Measurements from ENCODE around the gene SMOC1. TPM values are rescaled to one million over a fixed set of nuclear protein-coding genes. Genes with fewer than 3 reads are reported as not detected.

SMOC1 gene
- polyA plus RNA-seq, 3 donors = not detected

DNA sequence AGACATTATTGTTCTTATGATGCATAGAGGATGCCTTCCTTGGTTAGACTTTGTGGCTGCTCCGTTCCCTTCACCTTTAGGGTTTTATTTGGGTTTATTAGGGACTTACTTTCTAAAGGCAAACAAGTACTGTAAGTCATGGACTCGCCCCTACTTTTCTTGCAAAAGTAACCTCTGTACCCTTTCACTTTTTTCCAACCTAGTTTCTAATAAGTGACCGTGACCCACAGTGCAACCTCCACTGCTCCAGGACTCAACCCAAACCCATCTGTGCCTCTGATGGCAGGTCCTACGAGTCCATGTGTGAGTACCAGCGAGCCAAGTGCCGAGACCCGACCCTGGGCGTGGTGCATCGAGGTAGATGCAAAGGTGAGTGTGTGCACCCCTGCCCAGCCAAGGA, 72.7 kb downstream of the SMOC1 start:
- no peaks in the 10 kb centered on the region for H3K4me1 ChIP-seq (ENCODE audit: control insufficient read depth in 1 of 2, insufficient read depth in 2 of 2, low read length in 2 of 2)
- H3K4me3 ChIP-seq (replicated peaks in 1 of 3; ENCODE audit: low read depth in 2 of 3, low read length in 3 of 3) = no peak overlapping the region
- no peaks in the 10 kb centered on the region for H3K79me2 ChIP-seq (ENCODE audit: insufficient read depth, low read length)
- H3K9ac ChIP-seq (ENCODE audit: insufficient read depth, low read length, poor library complexity, severe bottlenecking) = no peak overlapping the region
- Mint-ChIP-seq H3K4me1 (no peaks in the 10 kb centered on the region), H3K9me3 (peaks cover 0 to 9% (median 4%) of the 10 kb centered on the region in 7 donors), H3K36me3 (no peaks in the 10 kb centered on the region), H3K4me3 (no peak overlapping the region), H3K27me3 (ENCODE audit: low read depth in 3 of 3) (peaks cover 12 to 16% (median 15%) of the 10 kb centered on the region in 3 donors), H3K27ac (no peak overlapping the region)
- no peaks in the 10 kb centered on the region for H3K9me3 ChIP-seq (replicated peaks in 1 of 2; ENCODE audit: control insufficient read depth in 1 of 2, insufficient read depth in 1 of 2, low read length in 2 of 2)
- intact Hi-C loops (cut with micrococcal nuclease) = no loop called here
- H3K36me3 ChIP-seq (replicated peaks in 1 of 2; ENCODE audit: control insufficient read depth in 1 of 2, insufficient read depth in 2 of 2, low read length in 2 of 2) = no peaks in the 10 kb centered on the region
- TF ChIP-seq, protein P1, sequence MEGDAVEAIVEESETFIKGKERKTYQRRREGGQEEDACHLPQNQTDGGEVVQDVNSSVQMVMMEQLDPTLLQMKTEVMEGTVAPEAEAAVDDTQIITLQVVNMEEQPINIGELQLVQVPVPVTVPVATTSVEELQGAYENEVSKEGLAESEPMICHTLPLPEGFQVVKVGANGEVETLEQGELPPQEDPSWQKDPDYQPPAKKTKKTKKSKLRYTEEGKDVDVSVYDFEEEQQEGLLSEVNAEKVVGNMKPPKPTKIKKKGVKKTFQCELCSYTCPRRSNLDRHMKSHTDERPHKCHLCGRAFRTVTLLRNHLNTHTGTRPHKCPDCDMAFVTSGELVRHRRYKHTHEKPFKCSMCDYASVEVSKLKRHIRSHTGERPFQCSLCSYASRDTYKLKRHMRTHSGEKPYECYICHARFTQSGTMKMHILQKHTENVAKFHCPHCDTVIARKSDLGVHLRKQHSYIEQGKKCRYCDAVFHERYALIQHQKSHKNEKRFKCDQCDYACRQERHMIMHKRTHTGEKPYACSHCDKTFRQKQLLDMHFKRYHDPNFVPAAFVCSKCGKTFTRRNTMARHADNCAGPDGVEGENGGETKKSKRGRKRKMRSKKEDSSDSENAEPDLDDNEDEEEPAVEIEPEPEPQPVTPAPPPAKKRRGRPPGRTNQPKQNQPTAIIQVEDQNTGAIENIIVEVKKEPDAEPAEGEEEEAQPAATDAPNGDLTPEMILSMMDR (IDR thresholded peaks at IDR 0.05) = no peak
- H4K20me1 ChIP-seq (ENCODE audit: insufficient read depth, low read length) = no peaks in the 10 kb centered on the region
- H3K27ac ChIP-seq (ENCODE audit: low read depth in 1 of 2, low read length in 2 of 2) = no peak overlapping the region
- WGBS (ENCODE audit: insufficient coverage) = 98% methylated on average over 3 of the region's 9 CpGs
- no peaks in the 10 kb centered on the region for H3K27me3 ChIP-seq (ENCODE audit: control insufficient read depth in 2 of 2, insufficient read depth in 2 of 2, low read length in 2 of 2)
- no peak overlapping the region for H2AFZ ChIP-seq (ENCODE audit: insufficient read depth, low read depth, low read length, poor library complexity, severe bottlenecking)
- no peak for DNase-seq
- no peak overlapping the region for H3K4me2 ChIP-seq (replicated peaks; ENCODE audit: extremely low read depth, low read length, poor library complexity, severe bottlenecking)

DNA sequence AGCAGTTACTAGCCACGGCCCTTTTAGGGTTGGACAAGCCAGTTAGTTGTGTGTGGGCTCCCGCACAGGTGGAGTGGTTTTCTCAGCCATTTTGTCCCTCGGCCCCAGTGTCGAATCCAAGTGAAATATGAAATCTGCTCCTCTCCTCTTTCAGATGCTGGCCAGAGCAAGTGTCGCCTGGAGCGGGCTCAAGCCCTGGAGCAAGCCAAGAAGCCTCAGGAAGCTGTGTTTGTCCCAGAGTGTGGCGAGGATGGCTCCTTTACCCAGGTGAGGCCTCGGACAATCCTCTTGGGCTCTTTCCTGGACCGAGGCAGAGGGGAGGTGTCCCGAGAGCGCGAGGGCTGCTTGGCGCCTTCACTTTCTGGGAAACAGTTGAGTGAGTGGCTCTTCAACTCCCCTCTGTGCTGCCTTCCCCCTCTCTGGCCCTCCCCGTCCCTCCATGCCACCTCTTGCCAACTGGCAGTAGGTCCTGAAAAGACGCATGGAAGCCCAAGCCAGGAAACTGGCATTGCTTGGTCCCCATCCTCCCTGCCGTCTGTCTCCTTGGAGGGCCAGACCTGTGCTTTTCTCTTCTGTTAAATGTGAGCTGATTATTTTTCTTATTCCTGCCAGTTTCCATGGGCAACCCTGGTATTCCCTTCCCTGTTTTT, 74.2 kb downstream of the SMOC1 start:
- Histone ChIP-seq H2AFZ (ENCODE audit: insufficient read depth, low read depth, low read length, poor library complexity, severe bottlenecking) (no peak overlapping the region), H3K9me3 (replicated peaks in 1 of 2; ENCODE audit: control insufficient read depth in 1 of 2, insufficient read depth in 1 of 2, low read length in 2 of 2) (no peaks in the 10 kb centered on the region), H3K79me2 (ENCODE audit: insufficient read depth, low read length) (no peaks in the 10 kb centered on the region), H3K36me3 (replicated peaks in 1 of 2; ENCODE audit: control insufficient read depth in 1 of 2, insufficient read depth in 2 of 2, low read length in 2 of 2) (no peaks in the 10 kb centered on the region), H3K9ac (ENCODE audit: insufficient read depth, low read length, poor library complexity, severe bottlenecking) (no peak overlapping the region), H3K4me2 (replicated peaks; ENCODE audit: extremely low read depth, low read length, poor library complexity, severe bottlenecking) (no peak overlapping the region), H3K4me1 (ENCODE audit: control insufficient read depth in 1 of 2, insufficient read depth in 2 of 2, low read length in 2 of 2) (no peaks in the 10 kb centered on the region), H4K20me1 (ENCODE audit: insufficient read depth, low read length) (no peaks in the 10 kb centered on the region), H3K4me3 (replicated peaks in 1 of 3; ENCODE audit: low read depth in 2 of 3, low read length in 3 of 3) (no peak overlapping the region), H3K27me3 (ENCODE audit: control insufficient read depth in 2 of 2, insufficient read depth in 2 of 2, low read length in 2 of 2) (no peaks in the 10 kb centered on the region), H3K27ac (ENCODE audit: low read depth in 1 of 2, low read length in 2 of 2) (no peak overlapping the region)
- intact Hi-C loops (cut with micrococcal nuclease) = no loop called here
- H3K27me3 Mint-ChIP-seq (ENCODE audit: low read depth in 3 of 3) = peaks cover 12 to 15% (median 14%) of the 10 kb centered on the region in 3 donors
- no peaks in the 10 kb centered on the region for H3K4me1 Mint-ChIP-seq
- 91% methylated on average over 6 of the region's 16 CpGs for WGBS (ENCODE audit: insufficient coverage)
- DNase-seq = no peak
- peaks cover 0 to 8% (median 1%) of the 10 kb centered on the region in 7 donors for H3K9me3 Mint-ChIP-seq
- no peaks in the 10 kb centered on the region for H3K36me3 Mint-ChIP-seq
- TF ChIP-seq, protein P1 (IDR thresholded peaks at IDR 0.05) = no peak
- H3K4me3 Mint-ChIP-seq = no peak overlapping the region
- no peak overlapping the region for H3K27ac Mint-ChIP-seq
